ENCODE measurements around the gene ZMYND11. TPM values are rescaled to one million over a fixed set of nuclear protein-coding genes. Genes with fewer than 3 reads are reported as not detected.

ZMYND11 gene
- total RNA-seq, 1 donor from 2014 or later = 31.4 TPM

DNA sequence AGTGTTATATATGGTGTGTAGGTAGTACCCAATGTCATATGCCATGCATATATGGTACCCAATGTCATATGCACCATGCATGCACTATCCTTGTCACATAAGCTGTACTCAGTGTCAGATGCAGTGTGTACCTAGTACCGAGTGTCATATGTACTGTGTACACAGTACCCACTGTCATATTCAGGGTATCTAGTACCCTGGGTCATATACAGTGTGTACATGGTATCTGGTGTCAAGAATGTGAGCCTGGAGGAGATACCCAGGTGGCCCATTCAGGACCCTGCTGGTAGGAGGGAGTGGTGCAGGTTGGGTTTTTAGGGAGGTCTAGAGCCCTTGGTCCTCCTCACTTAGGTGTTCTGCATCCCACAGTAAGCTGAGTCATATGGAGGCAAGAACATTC is 1.8 kb downstream of the ZMYND11 start:
- Mint-ChIP-seq H3K27me3 (ENCODE audit: insufficient read depth) (peaks cover 7% of the 10 kb centered on the region), H3K4me3 (peak overlapping the region; percentile 90), H3K27ac (no peak overlapping the region), H3K9me3 (no peaks in the 10 kb centered on the region), H3K4me1 (ENCODE audit: low read depth) (peaks cover 30% of the 10 kb centered on the region), H3K36me3 (ENCODE audit: low read depth) (peaks cover 2% of the 10 kb centered on the region)
- intact Hi-C loops (cut with micrococcal nuclease) = loop anchor here (2.0 kb wide), 1 partner anchor 46 kb away; no protein-coding TSS in a partner anchor
- peak; percentile 17 for DNase-seq (ENCODE audit: low spot score)

DNA sequence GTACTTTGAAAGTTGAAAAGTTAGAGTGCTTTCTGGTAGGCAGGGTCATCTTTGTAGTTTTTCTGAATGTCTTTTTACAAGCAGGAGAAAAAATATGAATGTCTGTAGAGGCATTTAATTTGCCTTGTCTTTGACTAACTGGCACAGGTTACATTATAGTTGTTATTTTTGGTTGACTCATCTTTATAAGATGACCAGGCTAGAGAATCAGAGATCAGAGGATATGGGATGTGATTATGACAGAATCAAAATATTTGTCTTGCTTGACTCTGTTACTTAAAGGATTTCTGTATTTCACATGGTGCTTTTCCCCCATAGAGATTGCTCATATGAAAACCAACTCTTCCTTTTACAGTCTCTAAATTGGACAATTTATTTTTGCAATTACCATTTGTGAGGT is 2.4 kb downstream of the ZMYND11 start:
- intact Hi-C loops (cut with micrococcal nuclease) = loop anchor here (2.0 kb wide), 1 partner anchor 45 kb away; no protein-coding TSS in a partner anchor
- Mint-ChIP-seq H3K4me1 (ENCODE audit: low read depth) (peaks cover 30% of the 10 kb centered on the region), H3K9me3 (no peaks in the 10 kb centered on the region), H3K27me3 (ENCODE audit: insufficient read depth) (peaks cover 7% of the 10 kb centered on the region), H3K27ac (no peak overlapping the region), H3K4me3 (no peak overlapping the region), H3K36me3 (ENCODE audit: low read depth) (peaks cover 2% of the 10 kb centered on the region)
- DNase-seq (ENCODE audit: low spot score) = no peak

DNA sequence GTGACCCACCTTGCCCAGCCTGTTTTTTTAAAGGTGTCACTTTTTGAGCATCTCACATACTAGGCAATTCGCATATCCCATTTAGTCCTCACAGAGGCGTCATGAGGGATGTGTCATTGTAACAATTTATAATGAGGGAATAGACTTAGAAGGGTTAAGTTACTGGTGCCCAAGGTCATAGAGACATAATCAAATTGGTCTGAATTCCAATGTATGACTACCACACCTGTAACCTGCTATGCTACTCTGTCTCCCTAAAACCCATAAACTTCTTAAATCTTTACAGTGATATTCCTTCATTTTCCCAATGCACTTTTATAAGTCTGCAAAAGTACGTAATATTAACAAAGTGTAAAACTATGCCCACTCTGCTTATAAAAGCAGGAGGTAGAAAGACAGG is 7.1 kb downstream of the ZMYND11 start:
- Mint-ChIP-seq H3K27me3 (ENCODE audit: insufficient read depth) (no peaks in the 10 kb centered on the region), H3K36me3 (ENCODE audit: low read depth) (peaks cover 2% of the 10 kb centered on the region), H3K9me3 (peaks cover 10% of the 10 kb centered on the region), H3K27ac (no peak overlapping the region), H3K4me1 (ENCODE audit: low read depth) (peaks cover 13% of the 10 kb centered on the region), H3K4me3 (no peak overlapping the region)
- no peak for DNase-seq (ENCODE audit: low spot score)
- intact Hi-C loops (cut with micrococcal nuclease) = no loop called here

DNA sequence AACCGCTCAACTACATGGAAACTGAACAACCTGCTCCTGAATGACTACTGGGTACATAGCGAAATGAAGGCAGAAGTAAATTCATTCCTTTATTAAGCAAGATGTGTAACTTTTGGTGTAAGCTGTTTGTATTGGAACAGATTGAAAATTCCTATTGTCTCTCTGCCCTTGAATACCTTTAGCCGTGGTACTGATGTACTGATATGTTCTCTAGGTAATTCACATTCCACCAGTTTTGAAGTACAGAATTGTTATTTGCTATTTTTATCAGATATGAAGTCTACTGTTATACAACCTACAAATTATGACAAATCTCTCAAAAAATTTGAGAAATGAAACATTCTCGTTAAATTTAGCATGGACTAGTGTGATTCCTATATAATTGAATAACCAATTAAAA is 17.7 kb downstream of the ZMYND11 start:
- DNase-seq (ENCODE audit: low spot score) = no peak
- intact Hi-C loops (cut with micrococcal nuclease) = no loop called here
- Mint-ChIP-seq H3K36me3 (ENCODE audit: low read depth) (peaks cover 10% of the 10 kb centered on the region), H3K27ac (no peak overlapping the region), H3K4me1 (ENCODE audit: low read depth) (no peaks in the 10 kb centered on the region), H3K4me3 (no peak overlapping the region), H3K9me3 (no peaks in the 10 kb centered on the region), H3K27me3 (ENCODE audit: insufficient read depth) (no peaks in the 10 kb centered on the region)

DNA sequence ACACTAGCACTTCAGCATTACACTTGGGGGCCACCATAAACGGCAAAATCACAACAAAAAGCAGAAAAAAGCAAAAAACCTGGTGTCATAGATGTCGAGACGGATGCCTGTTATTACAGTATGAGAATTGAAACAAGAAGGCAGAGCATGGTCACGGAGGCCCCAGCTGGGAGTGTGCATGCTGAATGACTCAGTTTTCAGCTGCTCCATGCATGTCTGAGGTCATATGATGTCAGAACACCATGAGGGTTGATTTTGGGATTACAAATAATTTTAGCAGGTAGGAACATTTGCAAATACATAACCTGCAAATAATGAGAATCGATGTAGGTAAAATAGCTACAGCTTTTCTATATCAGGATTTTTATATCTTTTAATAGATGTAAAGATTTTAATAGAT is 19.1 kb downstream of the ZMYND11 start:
- intact Hi-C loops (cut with micrococcal nuclease) = no loop called here
- H3K4me3 Mint-ChIP-seq = no peak overlapping the region
- no peaks in the 10 kb centered on the region for H3K27me3 Mint-ChIP-seq (ENCODE audit: insufficient read depth)
- no peaks in the 10 kb centered on the region for H3K4me1 Mint-ChIP-seq (ENCODE audit: low read depth)
- peaks cover 10% of the 10 kb centered on the region for H3K36me3 Mint-ChIP-seq (ENCODE audit: low read depth)
- DNase-seq (ENCODE audit: low spot score) = no peak
- H3K27ac Mint-ChIP-seq = no peak overlapping the region
- no peaks in the 10 kb centered on the region for H3K9me3 Mint-ChIP-seq

DNA sequence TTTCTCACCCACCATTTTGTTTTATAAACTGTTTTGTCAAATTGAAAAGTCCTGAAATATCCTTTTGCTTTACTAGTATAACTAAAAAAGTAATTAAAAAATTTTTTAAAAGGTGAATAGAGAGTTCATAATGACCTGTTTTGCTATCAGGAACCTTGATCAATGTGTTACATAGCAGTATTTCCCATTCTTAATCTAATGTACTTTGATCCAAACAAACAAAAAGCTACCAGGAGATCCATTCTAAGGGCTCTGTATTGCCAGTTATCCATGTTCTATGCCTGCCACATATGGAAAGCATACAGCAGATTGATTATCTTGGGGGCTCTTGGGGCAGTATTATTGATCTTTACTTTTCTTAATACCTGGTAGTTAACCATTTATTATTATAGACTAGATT is 32.1 kb downstream of the ZMYND11 start:
- Mint-ChIP-seq H3K4me1 (ENCODE audit: low read depth) (no peaks in the 10 kb centered on the region), H3K36me3 (ENCODE audit: low read depth) (peaks cover 10% of the 10 kb centered on the region), H3K27me3 (ENCODE audit: insufficient read depth) (no peaks in the 10 kb centered on the region), H3K4me3 (no peak overlapping the region), H3K27ac (no peak overlapping the region), H3K9me3 (peaks cover 9% of the 10 kb centered on the region)
- intact Hi-C loops (cut with micrococcal nuclease) = no loop called here
- no peak for DNase-seq (ENCODE audit: low spot score)

DNA sequence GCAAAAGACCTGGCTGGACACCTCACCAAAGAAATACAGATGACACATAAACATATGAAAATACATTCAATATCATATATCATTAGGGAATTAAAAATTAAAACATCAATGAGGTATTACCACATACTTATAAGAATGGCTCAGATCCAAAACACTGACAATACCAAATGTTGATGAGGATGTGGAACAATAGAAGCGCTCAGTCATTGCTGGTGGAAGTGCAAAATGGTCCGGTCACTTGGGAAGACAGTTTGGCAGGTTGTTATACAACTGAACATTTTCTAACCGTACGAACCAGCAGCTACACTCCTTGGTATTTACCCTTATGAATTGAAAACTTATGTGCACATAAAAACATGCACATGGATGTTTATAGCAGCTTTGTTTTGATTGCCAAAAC is 38.5 kb downstream of the ZMYND11 start:
- no peaks in the 10 kb centered on the region for H3K36me3 Mint-ChIP-seq (ENCODE audit: low read depth)
- H3K4me1 Mint-ChIP-seq (ENCODE audit: low read depth) = no peaks in the 10 kb centered on the region
- intact Hi-C loops (cut with micrococcal nuclease) = no loop called here
- no peak overlapping the region for H3K27ac Mint-ChIP-seq
- H3K27me3 Mint-ChIP-seq (ENCODE audit: insufficient read depth) = no peaks in the 10 kb centered on the region
- no peaks in the 10 kb centered on the region for H3K9me3 Mint-ChIP-seq
- H3K4me3 Mint-ChIP-seq = no peak overlapping the region
- no peak for DNase-seq (ENCODE audit: low spot score)

DNA sequence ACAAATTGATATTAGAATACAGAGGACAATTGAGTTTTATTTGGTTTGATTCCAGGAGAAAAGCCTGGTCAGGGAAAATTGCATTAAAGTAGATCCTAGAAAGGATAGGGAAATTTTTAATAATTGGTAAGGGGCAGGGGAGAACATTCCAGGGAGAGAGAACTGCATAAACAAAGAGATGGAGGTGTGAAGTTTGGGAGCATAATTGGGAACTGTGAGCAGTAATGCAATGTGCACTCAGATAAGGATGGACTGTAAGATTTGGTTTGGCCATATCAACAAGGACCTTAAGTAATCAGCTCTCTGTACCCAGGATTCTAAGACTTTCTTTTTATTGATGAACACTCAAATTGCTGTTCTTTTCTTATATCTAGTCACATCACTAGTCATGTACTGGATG is 41.4 kb downstream of the ZMYND11 start:
- Mint-ChIP-seq H3K9me3 (no peaks in the 10 kb centered on the region), H3K36me3 (ENCODE audit: low read depth) (peaks cover 3% of the 10 kb centered on the region), H3K27ac (no peak overlapping the region), H3K4me1 (ENCODE audit: low read depth) (no peaks in the 10 kb centered on the region), H3K4me3 (no peak overlapping the region), H3K27me3 (ENCODE audit: insufficient read depth) (no peaks in the 10 kb centered on the region)
- intact Hi-C loops (cut with micrococcal nuclease) = no loop called here
- DNase-seq (ENCODE audit: low spot score) = no peak

DNA sequence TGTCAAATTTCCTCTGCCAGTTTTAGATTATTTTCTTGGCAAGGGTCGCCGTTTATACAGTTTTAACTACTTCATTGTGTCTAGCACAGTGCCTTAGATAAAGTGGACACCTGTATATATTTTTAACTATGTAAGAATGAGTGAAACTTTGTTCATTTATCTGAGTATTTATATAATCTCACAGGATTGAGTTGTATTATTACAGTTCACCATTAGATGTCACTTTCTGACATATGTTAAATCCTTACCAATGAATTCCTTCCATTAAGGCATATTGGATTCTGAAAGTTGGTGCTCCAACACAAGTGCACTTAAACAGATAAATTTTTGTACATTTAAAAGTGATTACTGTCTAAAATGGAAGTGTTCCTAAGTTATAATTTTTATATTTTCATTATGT is 43.0 kb downstream of the ZMYND11 start:
- intact Hi-C loops (cut with micrococcal nuclease) = loop anchor here (2.0 kb wide), 1 partner anchor 53 kb away; no protein-coding TSS in a partner anchor
- Mint-ChIP-seq H3K27ac (no peak overlapping the region), H3K36me3 (ENCODE audit: low read depth) (peaks cover 14% of the 10 kb centered on the region), H3K27me3 (ENCODE audit: insufficient read depth) (no peaks in the 10 kb centered on the region), H3K9me3 (no peaks in the 10 kb centered on the region), H3K4me3 (no peak overlapping the region), H3K4me1 (ENCODE audit: low read depth) (peaks cover 13% of the 10 kb centered on the region)
- no peak for DNase-seq (ENCODE audit: low spot score)

DNA sequence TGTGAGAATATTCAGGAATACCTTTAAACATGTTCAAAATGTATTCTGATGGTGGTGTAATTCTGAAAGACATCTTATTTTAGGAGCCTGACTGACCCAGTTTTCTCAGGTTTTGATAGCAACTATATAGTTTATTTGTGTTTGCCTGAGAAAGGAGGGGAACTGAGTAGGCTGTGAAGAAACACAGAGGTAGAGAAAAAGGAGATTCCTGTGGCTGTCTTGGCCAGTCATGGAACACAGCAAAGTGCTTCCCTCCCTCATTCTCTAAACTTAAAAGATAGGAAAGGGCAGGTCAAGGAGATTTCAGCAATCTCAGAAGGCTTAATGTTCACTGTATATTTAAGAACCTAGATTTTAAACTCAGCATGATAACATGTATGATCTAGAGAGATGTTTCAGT is 43.5 kb downstream of the ZMYND11 start:
- no peak overlapping the region for H3K4me3 Mint-ChIP-seq
- no peaks in the 10 kb centered on the region for H3K27me3 Mint-ChIP-seq (ENCODE audit: insufficient read depth)
- peaks cover 15% of the 10 kb centered on the region for H3K36me3 Mint-ChIP-seq (ENCODE audit: low read depth)
- H3K9me3 Mint-ChIP-seq = no peaks in the 10 kb centered on the region
- no peak for DNase-seq (ENCODE audit: low spot score)
- H3K27ac Mint-ChIP-seq = no peak overlapping the region
- intact Hi-C loops (cut with micrococcal nuclease) = loop anchor here (2.0 kb wide), 1 partner anchor 52 kb away; no protein-coding TSS in a partner anchor
- H3K4me1 Mint-ChIP-seq (ENCODE audit: low read depth) = peaks cover 15% of the 10 kb centered on the region

DNA sequence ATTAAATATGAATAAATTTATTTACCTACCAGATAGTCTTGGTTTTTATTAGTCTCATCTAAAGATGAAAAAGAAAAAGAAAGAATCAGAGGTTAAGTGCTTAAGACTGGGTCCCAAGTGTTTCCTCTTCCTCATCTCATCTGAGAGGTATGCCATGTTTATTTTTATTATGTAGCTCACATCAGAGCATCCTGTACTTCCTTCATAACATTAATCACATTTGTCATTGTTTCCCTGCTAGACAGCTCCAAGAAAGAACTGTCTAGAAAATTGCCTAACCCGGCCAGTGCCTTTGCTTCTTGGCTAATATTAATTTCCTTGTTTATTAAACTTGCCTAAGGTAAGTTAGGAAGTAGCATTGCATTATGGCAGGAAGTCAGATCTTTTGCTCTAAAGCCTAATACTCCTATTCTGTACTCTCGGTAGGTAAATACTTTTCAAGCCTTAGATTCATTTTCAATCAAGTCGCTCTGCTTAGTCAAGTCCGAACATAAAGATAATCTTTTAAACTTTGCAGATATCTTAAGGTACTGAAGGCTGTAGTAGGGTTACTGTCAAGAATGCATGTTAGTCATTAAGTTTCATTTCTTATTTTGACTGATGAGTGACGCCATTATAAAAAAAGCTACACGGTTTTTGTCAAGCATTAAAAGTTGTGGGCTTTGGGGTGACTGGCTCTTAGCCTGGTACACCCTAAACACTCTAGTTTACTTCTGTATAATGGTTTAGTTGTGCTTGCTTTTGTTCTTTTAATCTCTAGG is 47.4 kb downstream of the ZMYND11 start:
- Mint-ChIP-seq H3K4me3 (no peak overlapping the region), H3K27me3 (ENCODE audit: insufficient read depth) (no peaks in the 10 kb centered on the region), H3K9me3 (peaks cover 12% of the 10 kb centered on the region), H3K27ac (peak overlapping the region; percentile 48), H3K4me1 (ENCODE audit: low read depth) (peaks cover 15% of the 10 kb centered on the region), H3K36me3 (ENCODE audit: low read depth) (peaks cover 26% of the 10 kb centered on the region)
- no peak for DNase-seq (ENCODE audit: low spot score)
- intact Hi-C loops (cut with micrococcal nuclease) = loop anchor here (2.0 kb wide), 2 partner anchors 46 to 100 kb away; no protein-coding TSS in a partner anchor

DNA sequence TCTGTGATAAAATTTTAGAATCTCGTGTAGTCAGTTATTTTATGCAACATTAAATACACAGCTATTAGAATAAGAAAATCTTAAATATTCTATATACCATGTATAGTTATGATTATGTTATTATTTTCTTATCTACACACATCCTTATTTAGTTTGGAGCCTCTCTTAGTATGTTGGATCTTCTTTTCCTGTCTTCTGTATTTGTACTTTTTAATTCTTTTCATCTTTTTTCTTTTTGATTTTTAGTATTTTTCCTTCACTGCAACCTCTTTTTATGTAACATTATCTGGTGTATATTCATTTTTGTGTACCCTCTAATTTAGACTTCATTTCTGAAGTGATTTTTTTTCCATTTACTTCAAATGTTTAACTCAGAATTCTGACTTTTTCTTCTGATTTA is 48.9 kb downstream of the ZMYND11 start:
- Mint-ChIP-seq H3K4me3 (no peak overlapping the region), H3K9me3 (peaks cover 12% of the 10 kb centered on the region), H3K4me1 (ENCODE audit: low read depth) (peaks cover 15% of the 10 kb centered on the region), H3K36me3 (ENCODE audit: low read depth) (peaks cover 26% of the 10 kb centered on the region), H3K27me3 (ENCODE audit: insufficient read depth) (no peaks in the 10 kb centered on the region), H3K27ac (no peak overlapping the region)
- no peak for DNase-seq (ENCODE audit: low spot score)
- intact Hi-C loops (cut with micrococcal nuclease) = no loop called here

DNA sequence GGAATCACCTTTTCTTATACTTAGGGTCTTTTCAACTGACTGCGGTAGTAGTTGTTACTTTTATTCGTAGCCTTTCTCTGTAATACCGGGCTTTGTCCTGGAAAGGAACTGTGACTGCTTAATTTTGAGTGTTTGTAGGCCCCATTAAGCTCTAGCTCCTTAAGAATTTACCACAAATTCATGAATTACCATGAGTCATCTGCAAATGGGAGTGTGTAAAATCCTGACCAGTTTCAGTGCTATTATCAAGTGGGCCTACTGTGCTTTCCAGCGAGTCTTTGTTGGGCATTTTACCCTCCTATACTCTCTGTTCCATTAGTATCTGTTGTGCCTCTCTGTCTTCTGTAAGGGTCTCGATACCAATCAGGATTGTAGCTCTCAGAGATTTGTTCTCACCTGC is 49.7 kb downstream of the ZMYND11 start:
- Mint-ChIP-seq H3K36me3 (ENCODE audit: low read depth) (peaks cover 26% of the 10 kb centered on the region), H3K27me3 (ENCODE audit: insufficient read depth) (no peaks in the 10 kb centered on the region), H3K9me3 (peaks cover 12% of the 10 kb centered on the region), H3K4me3 (no peak overlapping the region), H3K4me1 (ENCODE audit: low read depth) (peaks cover 15% of the 10 kb centered on the region), H3K27ac (no peak overlapping the region)
- DNase-seq (ENCODE audit: low spot score) = no peak
- intact Hi-C loops (cut with micrococcal nuclease) = no loop called here
